Kidney capillary endothelial cell (primary cell): ENCODE measurements around the gene NOTCH4.
A peak's percentile ranks its signal among the peaks of the same experiment; 100 is the strongest.
"Not testable (repeated sequence)": the region's sequence is repeated elsewhere in the genome, so short reads cannot be mapped to it uniquely, and the experiment has no call there.

Source experiments
- DNase-seq: peaks from one replicate; pipeline ENCODE4 v3.0.0-alpha.2; 2018; ENCODE audit warnings: low spot score

NOTCH4 gene

GRCh38 chr6:32193096-32193495, 30.8 kb downstream of the NOTCH4 start:
- not testable (repeated sequence) for DNase-seq

GRCh38 chr6:32192608-32193039, 31.2 kb downstream of the NOTCH4 start, which contains the start of gene GPSM3:
TSS of gene GPSM3 (minus strand) at chr6:32192643. CDS start at chr6:32192513, 130 bp downstream.
- DNase-seq, result peak; percentile 42

- DNase-seq, result no peak
Observed at GRCh38 chr6:32191696-32192607, 31.9 kb downstream of the NOTCH4 start.

GRCh38 chr6:32190911-32191677, 32.8 kb downstream of the NOTCH4 start:
- no peak for DNase-seq

GRCh38 chr6:32190054-32190851, 33.6 kb downstream of the NOTCH4 start, which contains the start of gene PBX2:
TSS of gene PBX2 (minus strand) at chr6:32190202. CDS start at chr6:32189915, 287 bp downstream.
- peak; percentile 53 for DNase-seq

GRCh38 chr6:32189742-32190053, 34.2 kb downstream of the NOTCH4 start:
- DNase-seq, result no peak

- DNase-seq, result no peak
Observed at GRCh38 chr6:32189069-32189741, 34.7 kb downstream of the NOTCH4 start.

GRCh38 chr6:32188381-32189068, 35.3 kb downstream of the NOTCH4 start:
- DNase-seq, result no peak

GRCh38 chr6:32187725-32188380, 36.0 kb downstream of the NOTCH4 start:
- not testable (repeated sequence) for DNase-seq

- no peak for DNase-seq
Observed at GRCh38 chr6:32187009-32187709, 36.7 kb downstream of the NOTCH4 start.

GRCh38 chr6:32186151-32186840, 37.6 kb downstream of the NOTCH4 start:
- DNase-seq, result not testable (repeated sequence)

- peak; percentile 50 for DNase-seq
Observed at GRCh38 chr6:32185681-32186131, 38.2 kb downstream of the NOTCH4 start.

- no peak for DNase-seq
Observed at GRCh38 chr6:32184084-32184640, 39.7 kb downstream of the NOTCH4 start, which contains the start of gene AGER. TSS of gene AGER (minus strand) at chr6:32184253. CDS start at chr6:32184222, 31 bp downstream.

- no peak for DNase-seq
Observed at GRCh38 chr6:32183483-32184083, 40.3 kb downstream of the NOTCH4 start.

GRCh38 chr6:32183030-32183429, 40.8 kb downstream of the NOTCH4 start:
- no peak for DNase-seq

GRCh38 chr6:32182555-32182981, 41.3 kb downstream of the NOTCH4 start:
- no peak for DNase-seq

- DNase-seq, result no peak
Observed at GRCh38 chr6:32181915-32182529, 41.8 kb downstream of the NOTCH4 start.
